Epithelial cell of proximal tubule (primary cell): ENCODE measurements around the gene NRAP. TPM values are rescaled to one million over a fixed set of nuclear protein-coding genes. Genes with fewer than 3 reads are reported as not detected.

Experiments
- DNase-seq: peaks from one replicate; pipeline ENCODE4 v3.0.0-alpha.2; 2011; ENCODE audit warnings: low read depth
- H3K4me3 ChIP-seq: 2 replicates; pipeline ENCODE4 v1.5.1; 2011; ENCODE audit warnings: low read depth, mild to moderate bottlenecking, low read length
- CTCF ChIP-seq: conservative IDR thresholded peaks from 2 replicates; pipeline ENCODE4 v1.5.1; 2012; ENCODE audit warnings: low read depth, mild to moderate bottlenecking, low read length
- total RNA-seq: library from RNA; depleted of rRNA; stranded (reverse); fragments of >200 nt; gene quantifications from 2 replicates; pipeline ENCODE4 v1.2.3, GENCODE V29; 2015

Gene NRAP
- total RNA-seq, 1 donor from 2014 or later: not detected

DNA sequence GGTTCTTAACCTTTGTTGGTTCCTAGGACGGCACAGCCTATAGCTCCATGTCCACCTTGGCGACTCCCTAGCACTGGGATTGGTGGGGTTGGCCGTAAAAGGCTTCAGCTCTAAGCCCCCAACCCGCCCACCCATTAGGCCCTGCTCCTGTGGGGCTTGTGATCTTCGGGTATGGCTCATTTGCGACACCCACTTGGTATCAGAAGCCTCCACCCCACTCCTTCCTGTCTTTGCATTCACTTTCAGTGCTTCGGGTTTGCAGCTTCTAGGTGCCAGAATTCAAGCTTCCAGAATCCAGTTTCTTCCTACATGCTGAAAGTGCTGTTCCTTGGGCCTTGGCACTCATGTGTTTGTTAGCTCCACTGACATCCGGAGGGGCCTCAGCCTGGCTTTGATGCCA, 71.5 kb downstream of the NRAP start:
- DNase-seq: no peak
- no peak overlapping the region for H3K4me3 ChIP-seq
- no peak for TF ChIP-seq CTCF

- no peak overlapping the region for H3K4me3 ChIP-seq
- DNase-seq: no peak
- no peak for TF ChIP-seq CTCF
Observed at GRCh38 chr10:113590581-113590980, 73.3 kb downstream of the NRAP start.

DNA sequence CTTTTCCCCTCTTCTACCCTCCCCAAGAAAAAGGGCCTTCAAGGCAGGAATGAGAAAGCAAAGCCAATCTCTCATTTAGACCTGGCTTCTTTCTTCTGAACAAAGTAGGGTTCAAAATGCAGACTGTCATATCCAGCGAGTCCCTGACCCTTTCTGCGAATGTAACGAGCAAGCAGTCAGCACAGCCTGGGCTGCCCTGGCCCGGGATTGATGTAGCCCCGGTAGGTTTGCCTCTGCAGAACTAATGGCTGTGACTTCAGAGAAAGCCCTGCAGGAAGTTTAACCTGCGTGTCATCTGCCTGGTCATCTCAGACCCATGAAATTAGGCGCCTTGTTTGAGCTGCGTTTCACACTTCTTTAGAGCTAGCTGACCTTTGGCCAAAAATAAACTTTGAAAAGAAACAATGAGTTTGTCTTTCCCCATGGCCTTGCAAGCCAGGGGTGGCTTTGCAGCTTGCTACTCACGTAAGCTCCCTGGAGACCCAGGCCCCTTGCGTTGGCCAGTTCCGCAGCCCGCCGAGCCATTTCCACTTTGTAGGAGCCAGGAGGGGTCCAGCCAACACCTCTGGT, 74.6 kb downstream of the NRAP start:
- H3K4me3 ChIP-seq: no peak overlapping the region
- DNase-seq: no peak
- TF ChIP-seq CTCF: no peak

- H3K4me3 ChIP-seq: no peak overlapping the region
- no peak for TF ChIP-seq CTCF
- DNase-seq: no peak
Observed at GRCh38 chr10:113585949-113586348, 77.9 kb downstream of the NRAP start.

DNA sequence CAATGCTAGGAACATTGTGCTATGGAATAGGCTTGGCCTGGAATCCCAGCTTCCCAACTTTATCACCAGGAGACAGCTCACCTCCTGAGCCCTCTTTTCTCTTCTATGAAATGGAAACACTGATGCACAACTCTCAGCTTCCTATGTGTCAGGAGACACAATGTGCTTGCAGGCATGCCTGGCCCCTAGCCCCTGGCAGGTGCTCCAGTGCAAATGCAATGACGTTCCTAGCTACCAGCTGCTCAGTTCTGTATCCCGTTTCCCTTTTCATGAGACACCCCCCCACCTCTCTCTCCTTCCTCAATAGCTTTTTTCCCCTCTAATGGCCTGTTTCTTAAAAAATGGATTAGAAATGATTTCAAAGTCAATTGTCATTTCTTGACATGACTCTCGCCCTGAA, 80.3 kb downstream of the NRAP start:
- no peak for TF ChIP-seq CTCF
- no peak for DNase-seq
- no peak overlapping the region for H3K4me3 ChIP-seq

DNA sequence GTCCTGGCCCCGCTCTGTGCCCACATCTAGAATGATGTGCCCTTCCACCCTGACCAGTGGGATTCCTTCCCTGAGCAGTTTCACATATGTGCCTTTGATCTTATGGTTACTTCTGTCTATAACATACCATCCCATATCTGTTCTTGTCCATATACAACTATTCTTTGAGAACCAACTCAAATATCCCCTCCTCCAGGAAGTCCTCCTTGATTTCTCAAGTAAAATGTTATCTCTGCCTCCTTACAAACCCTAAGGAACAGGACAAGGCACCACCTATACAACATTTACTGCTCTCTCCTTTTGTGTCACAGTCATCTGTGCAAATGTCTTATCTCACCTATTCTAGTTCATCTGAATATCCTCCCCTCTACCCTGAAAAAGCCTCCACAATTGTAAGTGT, 82.7 kb downstream of the NRAP start:
- no peak overlapping the region for H3K4me3 ChIP-seq
- no peak for TF ChIP-seq CTCF
- DNase-seq: no peak

DNA sequence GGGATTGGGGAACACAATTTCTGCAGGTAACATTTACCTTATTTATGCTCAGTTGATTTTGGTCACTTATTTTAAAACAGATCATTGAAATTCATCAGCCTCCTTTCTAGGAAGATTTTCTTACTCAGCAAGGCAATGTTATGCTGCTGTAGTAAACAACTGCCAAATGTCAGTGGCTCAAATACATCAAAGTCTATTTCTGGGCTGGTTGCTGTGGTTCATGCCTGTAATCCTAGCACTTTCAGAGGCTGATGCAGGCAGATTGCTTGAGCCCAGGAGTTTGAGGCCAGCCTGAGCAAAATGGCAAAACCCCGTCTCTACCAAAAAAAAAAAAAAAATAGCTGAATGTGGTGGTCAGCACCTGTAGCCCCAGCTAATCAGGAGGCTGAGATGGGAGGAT, 85.1 kb downstream of the NRAP start:
- TF ChIP-seq CTCF: no peak
- DNase-seq: no peak
- H3K4me3 ChIP-seq: no peak overlapping the region
